SK-MEL-5 (cell line): ENCODE measurements around the gene ELOVL4. TPM values are rescaled to one million over a fixed set of nuclear protein-coding genes. Genes with fewer than 3 reads are reported as not detected.

Experiments
- DNase-seq: peaks from one replicate; pipeline ENCODE4 v3.0.0-alpha.2; 2016; ENCODE audit warnings: low read depth, low spot score
- in situ Hi-C: cut with HindIII; loops from 2 replicates; pipeline ENCODE4 v1.10.0; 2016; ENCODE audit warnings: low sequenced_read_pairs, high pct_unique_total_duplicates, low pct_unique_long_range_greater_than_20kb
- total RNA-seq: library from RNA; depleted of rRNA; stranded (reverse); fragments of >200 nt; shearing (Covaris generic); gene quantifications from 2 replicates; pipeline ENCODE4 v1.2.3, GENCODE V29; 2014

The ELOVL4 gene
- total RNA-seq, 1 experiment from 2014 or later, result 4.7 TPM

DNA sequence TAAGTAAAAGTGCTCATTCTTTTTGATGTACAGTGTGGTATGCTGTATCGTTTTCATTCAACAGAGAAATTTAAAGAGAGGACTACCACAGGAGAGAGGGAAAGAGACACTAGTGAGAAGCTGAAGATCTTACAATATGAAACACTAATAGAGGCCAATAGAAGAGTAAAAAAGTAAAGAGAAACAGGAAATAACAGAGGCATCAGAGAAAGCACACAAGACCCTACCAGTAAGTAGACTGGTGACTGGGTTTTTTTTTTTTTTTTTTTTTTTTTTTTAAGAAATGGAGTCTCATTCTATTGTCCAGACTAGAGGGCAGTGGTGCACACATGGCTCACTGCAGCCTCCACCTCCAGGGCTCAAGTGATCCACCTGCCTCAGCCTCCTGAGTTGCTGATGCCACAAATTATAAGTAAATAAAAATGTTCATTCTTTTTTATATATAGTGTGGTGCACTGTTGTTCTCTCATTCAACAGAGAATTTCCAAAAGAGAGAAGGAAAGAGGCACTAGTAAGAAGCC is 18.8 kb downstream of the ELOVL4 start:
- peak; percentile 8 for DNase-seq
- in situ Hi-C loops, result no loop called here

DNA sequence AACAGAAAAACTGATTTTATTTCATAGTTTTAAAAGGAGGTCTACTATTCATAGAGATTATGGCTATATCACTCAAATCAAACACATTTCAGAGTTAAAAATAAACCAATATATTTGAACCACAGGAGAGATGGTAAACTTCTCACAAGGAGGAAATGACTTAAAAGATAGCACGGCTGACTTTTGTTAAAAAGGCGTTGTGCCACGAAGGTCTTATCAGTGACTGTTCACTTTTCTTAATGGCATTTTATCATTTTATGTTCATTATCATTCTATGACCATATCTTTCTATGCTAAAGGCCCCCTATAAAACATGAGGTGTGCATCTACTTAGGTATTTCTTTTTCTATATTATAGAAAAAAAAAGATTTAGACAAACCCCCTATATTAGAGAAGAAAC is 19.6 kb downstream of the ELOVL4 start:
- no peak for DNase-seq
- in situ Hi-C loops, result no loop called here

DNA sequence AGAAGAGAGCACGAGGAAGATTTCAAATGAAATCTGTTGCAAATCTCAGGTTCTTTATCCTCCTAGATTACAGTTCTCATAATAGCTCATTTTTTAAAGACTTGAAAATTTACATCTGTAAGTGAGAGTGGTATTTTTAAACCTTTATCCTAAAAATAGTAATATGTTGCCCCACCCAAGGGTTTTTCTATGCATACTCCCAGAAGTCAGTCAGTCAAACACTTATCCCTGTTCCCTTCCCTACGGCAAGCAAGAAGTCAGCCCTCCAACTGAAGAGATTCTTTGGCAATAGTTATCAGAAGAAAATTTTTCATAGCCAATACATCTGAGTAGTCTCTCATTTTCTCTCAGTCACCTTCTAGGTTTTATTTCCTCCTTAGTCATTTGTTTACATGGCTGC is 24.1 kb downstream of the ELOVL4 start:
- in situ Hi-C loops, result no loop called here
- DNase-seq, result no peak

DNA sequence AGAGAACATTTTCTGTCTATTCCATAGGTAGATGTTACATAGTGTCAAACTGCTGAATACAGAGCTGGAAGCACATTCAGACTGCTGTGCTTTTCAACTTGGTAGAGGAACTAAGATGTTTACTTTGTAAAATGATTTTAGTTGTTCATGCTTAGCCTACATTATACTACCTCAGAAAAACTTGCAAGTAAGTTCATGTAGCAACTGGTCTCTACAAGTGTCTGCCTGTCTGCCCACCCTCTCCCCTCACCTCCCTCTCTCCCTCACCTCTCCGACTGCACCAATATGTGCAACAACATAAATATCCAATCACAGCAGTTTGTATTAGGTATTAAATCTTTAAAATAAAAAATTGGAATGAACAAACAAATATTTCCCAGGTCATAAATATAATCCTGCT is 25.3 kb downstream of the ELOVL4 start:
- in situ Hi-C loops, result no loop called here
- no peak for DNase-seq

DNA sequence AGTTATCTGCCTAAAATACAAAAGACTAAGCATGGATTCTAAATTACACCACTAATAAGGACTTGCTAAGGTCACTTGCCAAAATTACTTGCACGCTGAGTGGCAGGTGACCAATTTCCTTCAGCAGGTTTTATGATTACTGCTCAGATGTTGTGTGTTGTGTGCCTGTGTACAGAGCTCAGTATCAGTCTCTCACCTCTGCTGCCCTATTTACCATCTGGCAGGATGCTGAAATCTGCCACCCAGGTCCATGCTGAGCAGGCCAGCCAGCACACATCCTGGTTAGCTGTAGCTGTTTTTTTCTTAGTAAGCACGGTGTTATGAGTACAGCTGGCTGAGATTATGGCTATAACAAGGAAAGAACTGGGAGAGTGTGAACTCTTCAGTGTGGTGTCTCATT is 34.0 kb downstream of the ELOVL4 start:
- in situ Hi-C loops, result no loop called here
- DNase-seq, result no peak

DNA sequence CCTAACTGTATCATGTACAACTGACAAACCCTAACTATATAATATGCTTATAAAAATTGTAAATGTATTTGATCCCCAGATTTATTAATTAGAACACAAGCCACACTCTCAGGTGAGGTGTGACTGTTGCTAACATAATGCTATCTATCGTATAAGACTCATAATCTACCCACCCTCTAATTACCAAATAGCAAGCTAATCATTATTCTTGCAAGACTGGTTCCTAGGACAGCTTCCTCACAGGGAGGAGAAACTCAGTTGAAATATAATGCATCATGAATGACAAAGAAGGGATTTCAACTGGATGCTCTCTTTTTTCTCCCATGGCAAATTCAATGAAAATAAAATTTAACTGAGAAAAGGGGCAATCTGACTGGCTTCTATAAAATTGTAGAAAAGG is 35.4 kb downstream of the ELOVL4 start:
- in situ Hi-C loops, result no loop called here

DNA sequence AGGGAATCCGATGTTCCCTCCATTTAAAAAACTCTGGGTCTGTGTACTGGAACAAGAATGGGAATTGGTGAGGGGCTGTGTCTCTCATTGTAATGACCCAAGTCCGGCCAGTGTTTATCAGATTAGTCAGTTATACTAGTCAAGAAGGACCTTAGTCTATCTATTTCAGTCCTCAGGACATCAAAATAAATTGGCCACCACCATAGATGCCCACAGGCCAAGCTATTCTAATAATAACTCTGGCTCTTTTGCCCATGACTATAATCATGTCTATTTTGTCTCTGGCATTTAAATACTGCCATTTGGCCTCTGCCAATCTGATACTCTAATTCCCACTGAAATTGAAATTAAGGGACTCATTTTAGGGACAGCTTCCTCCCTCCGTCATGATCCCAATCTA is 37.8 kb downstream of the ELOVL4 start:
- no peak for DNase-seq
- in situ Hi-C loops, result no loop called here

More for the DNA sequence above, 35.4 kb downstream of the ELOVL4 start:
- DNase-seq, result no peak

DNA sequence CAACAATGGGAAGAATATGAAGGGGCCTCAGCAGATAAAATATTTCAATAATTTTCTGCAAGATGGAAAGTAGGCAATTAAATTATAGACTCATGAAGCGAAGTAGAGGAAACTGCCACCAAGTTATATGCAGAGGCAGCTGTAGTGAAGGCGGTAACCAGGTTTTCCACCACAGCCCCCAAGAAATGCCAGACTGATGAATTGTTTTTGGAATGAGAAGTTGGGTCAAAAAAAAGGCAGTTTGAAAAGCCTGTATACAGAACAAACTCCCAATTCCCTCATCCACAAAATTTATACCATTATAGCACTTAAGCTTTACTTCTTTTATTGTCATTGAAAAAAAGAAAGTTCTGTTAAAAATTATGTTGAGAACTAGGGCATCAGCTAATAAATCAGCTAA is 45.3 kb downstream of the ELOVL4 start:
- in situ Hi-C loops, result no loop called here
- no peak for DNase-seq

DNA sequence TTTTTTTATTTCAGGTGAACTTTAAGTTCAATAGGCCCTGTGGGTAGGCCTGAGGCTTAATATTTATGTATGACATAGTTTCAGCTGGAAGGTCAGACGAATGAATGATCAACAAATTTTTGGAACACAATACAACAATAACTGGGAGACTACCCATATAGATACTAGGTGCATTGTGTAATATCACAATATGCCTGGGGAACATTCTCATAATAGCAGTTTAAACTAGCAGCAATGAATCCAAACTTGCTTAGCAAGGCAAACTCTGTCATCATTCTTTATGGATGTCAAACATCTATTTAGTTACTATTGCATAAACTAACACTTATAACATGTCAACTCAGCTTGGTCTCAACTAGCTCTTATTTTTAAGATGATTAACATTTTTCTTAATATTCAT is 49.3 kb downstream of the ELOVL4 start:
- in situ Hi-C loops, result no loop called here
- DNase-seq, result no peak

DNA sequence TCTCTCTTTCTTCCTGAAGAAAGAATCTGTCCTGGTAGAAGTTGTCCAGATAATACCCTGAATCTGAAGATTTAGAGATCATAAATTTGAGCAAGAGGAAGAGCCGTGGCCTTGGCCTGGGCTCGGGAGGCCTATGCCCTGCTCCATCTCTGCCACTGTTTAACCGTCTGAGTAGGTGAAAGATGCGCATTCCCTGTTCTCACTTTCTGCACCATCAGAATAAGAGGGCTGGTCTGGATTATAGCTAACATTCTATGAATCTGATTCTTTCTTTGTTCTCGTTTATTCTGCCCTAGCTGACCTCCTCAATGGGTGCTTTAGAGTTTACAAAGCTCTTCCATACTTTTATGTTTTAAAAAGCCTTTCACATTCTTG is 51.3 kb downstream of the ELOVL4 start:
- no peak for DNase-seq

DNA sequence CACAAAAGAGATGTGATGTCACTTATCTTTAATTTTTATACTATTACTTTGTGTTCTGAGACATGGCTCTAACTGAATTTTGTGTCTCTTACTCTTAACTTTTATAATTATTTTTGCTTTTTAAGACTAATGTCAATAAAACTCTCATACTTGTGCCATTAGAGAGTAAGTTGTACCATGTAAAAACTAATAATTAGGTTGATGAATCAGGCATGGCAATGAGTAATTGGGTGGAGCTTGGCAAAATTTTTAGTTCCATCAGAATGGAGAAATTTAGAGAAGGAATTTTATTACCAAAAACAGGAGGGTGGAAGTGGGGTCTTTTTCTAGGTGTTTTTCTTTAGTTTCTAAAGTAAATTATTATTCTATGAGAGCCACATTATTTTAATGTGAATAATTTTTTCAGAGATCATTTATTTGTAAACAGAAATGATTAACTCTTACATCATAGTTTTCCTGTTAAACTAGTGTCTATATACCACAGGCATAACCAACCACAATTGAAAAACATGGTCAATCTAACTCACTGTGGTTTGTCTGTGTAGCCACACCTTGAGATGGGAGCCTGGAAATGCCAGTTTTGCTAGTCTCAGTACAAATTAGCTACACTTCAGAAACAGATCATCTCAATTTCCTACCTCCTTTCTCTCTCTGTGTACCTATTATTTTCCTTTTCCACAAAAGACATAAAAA is 51.8 kb downstream of the ELOVL4 start:
- no peak for DNase-seq

More for the DNA sequence above, 51.3 kb downstream of the ELOVL4 start:
- in situ Hi-C loops, result no loop called here

DNA sequence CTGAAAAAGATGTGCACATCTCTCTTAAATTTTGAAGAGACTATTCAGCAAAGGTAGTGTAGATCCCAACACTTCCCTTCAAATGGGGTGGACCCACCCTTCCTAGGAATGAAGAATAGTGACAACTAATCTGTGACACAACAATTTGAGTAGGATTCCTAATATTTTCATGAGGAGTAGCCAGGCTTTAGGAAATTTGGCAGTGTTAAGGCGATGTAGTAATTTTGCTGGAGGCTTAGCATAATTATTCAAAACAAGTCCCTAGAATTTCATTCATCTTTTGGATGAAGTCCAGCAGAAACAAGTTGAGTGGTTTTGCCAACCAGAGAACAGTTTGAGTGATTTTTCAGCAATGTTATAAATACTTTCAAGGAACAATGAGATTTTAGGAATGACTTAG is 52.4 kb downstream of the ELOVL4 start:
- in situ Hi-C loops, result no loop called here
- DNase-seq, result no peak

More for the DNA sequence above, 51.8 kb downstream of the ELOVL4 start:
- in situ Hi-C loops, result no loop called here

DNA sequence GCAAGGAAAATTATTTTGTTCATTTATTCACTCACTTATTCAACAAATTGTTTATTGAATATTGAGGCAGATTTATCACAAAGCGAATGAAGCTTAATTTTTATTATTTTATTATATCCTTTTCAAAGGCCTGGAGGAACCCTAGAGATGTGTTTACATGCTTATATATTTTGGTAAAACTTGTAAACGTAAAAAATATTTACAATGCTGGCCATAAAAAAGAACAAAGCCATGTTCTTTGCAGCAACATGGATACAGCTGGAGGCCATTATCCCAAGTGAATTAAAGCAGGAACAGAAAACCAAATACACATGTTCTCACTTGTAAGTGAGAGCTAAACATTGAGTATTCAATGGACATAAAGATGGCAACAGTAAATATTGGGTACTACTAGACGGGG is 58.8 kb downstream of the ELOVL4 start:
- DNase-seq, result no peak
- in situ Hi-C loops, result no loop called here

DNA sequence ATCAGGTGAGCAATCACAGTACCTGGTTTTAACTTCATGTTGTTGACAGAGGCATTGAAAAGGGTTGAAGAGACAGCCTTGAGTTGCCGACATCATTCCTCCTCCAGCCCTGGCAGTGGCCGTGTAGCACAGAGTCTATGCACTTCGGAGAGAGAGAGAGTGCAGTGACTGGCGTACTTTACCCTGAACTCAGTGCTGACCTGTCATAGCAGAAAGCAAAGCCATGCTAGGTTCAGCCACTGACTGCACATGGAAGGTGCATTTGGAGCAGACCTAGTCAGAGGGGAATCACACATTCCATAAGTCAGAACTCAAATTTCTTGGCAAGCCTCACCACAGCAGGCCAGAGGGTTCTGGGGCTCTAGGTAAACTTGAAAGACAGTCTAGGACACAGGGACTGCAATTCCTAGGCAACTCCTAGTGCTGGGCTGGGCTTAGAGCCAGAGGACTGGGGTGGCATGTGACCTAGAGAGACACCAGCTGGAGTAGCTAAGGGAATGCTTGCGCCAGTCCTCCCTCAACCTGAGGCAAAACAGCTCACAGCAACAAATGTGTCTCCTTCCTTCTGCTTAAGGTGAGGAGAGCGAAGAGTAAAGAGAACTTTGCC is 69.1 kb downstream of the ELOVL4 start:
- in situ Hi-C loops, result no loop called here
- no peak for DNase-seq

DNA sequence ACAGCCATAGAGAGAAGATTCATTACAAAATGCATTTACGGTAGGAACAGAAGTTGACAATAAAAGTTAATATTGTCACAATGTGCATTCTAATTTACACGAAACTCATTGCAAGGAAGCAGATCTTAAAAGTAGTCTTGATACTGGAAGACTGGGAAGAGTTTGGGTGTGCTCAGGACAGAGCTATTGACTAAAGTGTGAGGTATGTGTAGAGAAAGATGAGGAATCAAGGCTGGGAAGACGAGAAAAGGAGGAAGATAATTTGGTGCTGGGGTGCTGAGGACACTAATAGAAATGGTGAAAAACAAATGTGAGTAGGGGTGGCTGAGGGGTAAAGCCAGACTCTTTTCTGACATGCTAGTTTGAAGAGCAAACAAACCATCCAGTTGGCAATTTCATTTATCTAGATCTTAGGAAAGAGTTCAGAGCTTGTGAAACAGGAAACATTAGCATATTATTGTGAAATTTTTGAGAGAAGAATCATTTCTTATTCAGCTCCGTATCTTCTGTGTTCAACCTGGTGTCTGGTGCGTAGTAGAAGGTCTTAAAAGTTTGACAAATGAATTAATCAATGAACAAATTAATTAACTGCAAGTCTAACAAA is 72.7 kb downstream of the ELOVL4 start:
- in situ Hi-C loops, result no loop called here
- DNase-seq, result no peak

DNA sequence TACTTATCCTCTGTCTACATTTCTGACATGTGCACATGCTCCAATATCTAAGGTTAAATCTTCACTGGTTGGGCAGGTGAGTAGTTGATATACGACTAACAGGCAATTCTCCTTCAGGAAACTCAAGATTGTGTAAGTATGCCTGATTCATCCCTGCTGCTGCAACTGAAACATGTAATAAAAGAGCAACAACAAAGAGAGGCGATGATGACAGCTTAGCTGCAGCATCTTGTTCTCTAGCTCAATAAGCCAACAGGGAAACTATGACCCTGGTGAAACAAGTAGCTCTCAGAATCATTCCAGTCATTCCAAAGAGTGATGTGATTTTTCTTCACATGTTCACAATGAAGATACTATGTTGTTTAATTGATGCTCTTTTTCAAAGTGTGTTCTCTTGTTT is 74.4 kb downstream of the ELOVL4 start:
- in situ Hi-C loops, result no loop called here
- no peak for DNase-seq

DNA sequence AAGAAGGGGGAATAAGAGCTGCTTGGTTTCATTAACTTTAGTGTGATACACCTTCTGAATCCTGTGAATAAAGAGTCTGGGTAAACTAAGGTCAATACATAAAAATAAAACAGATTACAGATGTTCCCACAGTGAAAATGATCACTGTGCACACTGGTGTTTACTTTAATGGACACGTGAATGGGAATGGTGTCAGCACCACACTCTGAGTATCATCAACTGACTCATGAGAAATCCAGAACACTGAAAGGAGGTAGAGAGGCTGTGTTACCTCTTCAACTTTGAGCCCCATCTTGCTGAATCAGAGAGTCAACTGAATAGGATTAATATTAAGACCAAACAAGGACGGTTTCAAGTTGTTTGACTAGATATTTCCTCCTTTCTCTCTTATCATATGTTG is 75.0 kb downstream of the ELOVL4 start:
- DNase-seq, result no peak
- in situ Hi-C loops, result no loop called here

DNA sequence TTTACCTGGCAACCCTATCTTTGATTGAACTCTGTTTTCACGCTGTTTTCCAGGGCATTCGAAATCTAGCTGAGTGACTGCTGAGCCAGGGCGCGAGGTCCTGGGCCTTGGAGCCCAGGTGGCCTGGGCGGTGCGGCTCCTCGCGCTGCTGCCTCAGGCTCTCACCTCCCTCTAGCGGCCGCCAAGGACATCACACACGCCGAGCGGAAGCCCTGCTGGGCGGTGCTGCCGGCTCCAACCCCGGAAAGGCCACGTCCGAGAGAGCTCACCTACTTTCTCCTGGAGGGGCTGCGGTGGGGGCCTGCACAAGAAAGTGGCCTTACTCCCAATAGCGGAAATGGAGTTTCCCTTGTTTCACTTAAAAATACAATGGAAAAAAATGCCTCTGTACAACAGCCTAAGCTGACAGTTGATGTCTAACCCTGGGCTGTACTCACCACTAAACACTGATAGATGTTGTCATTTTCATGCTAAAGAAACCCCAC is 77.7 kb downstream of the ELOVL4 start:
- DNase-seq, result peak; percentile 72
- in situ Hi-C loops, result no loop called here

DNA sequence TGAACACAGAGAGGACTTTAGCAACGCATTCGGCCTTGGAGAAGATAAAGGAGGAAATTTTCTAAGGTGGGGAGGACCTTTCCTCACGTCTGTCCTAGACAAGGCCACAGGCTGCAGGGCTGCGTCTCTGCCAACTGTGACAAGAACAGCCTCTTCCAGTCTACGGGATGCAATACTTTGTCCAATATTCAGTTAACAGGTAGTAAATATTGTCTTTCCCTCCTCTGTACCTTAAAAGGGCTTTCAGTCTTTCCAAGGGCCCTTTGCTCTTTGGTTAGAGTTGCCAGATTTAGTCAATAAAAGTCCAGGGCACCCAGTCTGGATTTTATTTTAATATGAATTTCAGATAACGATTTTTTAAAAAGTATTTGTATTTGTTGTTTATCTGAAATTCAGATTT is 78.2 kb downstream of the ELOVL4 start:
- in situ Hi-C loops, result no loop called here
- no peak for DNase-seq
